ENCODE measurements around the gene CWC25.
A peak's percentile ranks its signal among the peaks of the same experiment; 100 is the strongest.

CWC25 gene

GRCh38 chr17:38783227-38783626 lies 41.9 kb downstream of the CWC25 start:
- no peak for DNase-seq

- DNase-seq = no peak
Measured at GRCh38 chr17:38779965-38780752, 45.0 kb downstream of the CWC25 start.

DNA sequence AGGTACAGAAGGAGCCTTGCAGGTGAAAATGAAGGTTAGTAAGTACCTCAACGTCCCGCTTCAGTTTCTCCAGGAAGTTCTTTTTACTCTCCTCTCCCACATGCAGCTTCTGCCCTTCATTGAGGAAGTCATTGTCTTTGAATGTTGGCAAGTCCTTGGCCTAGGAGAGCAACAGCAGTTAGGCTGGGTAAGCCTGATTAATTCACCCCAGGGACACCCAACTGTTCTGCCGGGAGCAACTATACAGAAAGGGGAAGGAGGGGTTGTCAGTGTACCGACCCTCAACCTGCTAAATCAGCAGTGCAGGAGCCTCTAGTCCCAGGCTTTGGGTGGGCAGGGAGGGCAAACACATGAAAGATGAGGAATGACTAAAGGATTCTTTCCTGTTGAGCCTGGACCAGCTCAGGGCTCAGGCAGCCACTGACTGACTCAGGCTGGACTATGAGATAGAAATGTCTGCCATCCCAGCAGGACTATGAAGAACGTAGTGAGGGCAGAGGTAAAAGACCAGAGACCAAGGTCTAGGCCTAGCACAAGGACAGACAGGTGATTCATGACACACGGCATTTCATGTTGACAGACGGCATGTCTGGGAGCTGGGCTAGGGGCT lies 47.4 kb downstream of the CWC25 start:
- DNase-seq = no peak

DNA sequence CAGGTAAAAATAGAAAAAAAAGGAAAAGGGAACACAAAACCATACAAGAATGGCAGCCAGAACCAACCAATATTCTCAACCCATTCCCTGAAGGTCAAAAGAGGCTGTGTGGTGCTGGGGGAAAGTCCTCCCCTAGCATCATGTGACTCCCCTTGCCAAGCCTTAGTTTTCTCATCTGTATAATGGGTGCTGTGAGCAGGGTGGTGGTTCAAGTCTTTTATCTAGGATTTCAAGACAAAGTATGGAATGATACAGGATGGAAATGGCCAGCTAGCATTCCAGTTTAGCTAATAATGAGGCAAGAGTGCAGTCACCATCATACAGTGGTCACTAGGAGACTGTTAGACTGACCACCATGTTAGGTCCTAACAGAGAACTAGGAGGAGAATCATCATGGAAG lies 51.9 kb downstream of the CWC25 start:
- DNase-seq = no peak

DNA sequence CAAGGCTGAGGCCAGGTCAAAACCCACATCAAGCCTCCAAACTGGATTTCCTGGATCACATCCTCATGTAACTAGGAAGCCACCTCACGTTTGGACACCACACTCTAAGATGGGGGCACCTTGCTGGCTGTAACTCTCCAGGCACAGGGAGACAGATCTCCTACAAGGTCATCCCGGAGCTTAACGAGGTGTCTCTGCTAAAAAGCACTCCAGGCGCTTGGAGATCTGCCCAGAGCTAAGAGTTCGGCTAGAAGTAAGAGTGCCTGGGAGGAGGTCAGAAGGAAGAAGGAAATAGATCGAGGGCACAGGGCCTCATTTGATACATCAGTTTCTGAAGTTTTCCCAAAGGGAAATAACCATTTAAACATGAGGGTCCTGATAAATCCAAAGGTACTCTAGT lies 56.7 kb downstream of the CWC25 start:
- DNase-seq = no peak

GRCh38 chr17:38766341-38766740 lies 58.8 kb downstream of the CWC25 start:
- DNase-seq = no peak

- DNase-seq = no peak
Measured at GRCh38 chr17:38762231-38762630, 62.9 kb downstream of the CWC25 start.

DNA sequence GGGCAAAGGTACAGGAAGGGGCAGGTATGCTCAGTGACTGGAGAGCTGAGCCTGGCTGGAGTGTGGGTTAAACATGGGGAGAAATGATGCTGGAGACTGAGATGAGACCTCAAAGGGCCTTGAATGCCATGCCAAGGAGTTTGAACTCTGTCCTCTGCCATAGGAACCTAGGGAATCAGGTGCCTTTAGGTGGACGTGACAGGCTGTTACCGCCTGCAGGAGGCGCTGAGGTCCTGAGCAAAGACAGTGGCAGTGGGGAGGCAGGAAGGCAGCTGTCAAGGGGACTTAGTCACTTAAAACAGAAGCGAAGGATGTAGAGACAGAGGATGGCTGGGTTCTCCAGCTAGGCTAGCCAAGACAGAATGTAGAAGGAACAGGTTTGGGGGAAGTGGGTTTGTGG lies 63.5 kb downstream of the CWC25 start:
- DNase-seq = peak; percentile 46

DNA sequence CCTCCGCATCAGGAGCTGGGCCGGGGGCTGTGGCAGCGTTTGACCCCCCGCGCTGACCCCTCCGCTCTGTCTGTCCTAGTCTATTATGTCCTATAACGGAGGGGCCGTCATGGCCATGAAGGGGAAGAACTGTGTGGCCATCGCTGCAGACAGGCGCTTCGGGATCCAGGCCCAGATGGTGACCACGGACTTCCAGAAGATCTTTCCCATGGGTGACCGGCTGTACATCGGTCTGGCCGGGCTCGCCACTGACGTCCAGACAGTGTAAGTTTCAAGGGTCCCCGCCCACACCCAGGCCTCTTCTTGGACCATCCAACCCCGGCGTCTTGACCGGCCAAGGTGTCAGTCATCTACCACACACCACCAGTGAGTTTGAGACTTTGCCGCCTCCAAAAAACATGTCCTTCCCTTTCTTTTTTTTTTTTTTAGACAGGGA lies 72.0 kb downstream of the CWC25 start:
- no peak for DNase-seq

- DNase-seq = peak; percentile 98
Measured at GRCh38 chr17:38752308-38753070, 72.6 kb downstream of the CWC25 start, which contains the start of gene PSMB3. PSMB3 (plus strand) TSS chr17:38752741; CDS start chr17:38752827, 86 bp downstream.

GRCh38 chr17:38751808-38752307 lies 73.3 kb downstream of the CWC25 start:
- DNase-seq = peak; percentile 82

GRCh38 chr17:38751144-38751807 lies 73.8 kb downstream of the CWC25 start:
- DNase-seq = no peak

Data from activated naive CD4-positive, alpha-beta T cell treated with anti-CD3 and anti-CD28 coated beads, Interleukin-2, amount 50 U/mL, for 16 hours (primary cell).